HCT116 (cell line): ENCODE results near the gene SIGMAR1. TPM values are rescaled to one million over a fixed set of nuclear protein-coding genes. Genes with fewer than 3 reads are reported as not detected.

Source experiments
- ATAC-seq: fragments of 200-7000 bp; cut with Tn5 transposase; 2 replicates; pipeline ENCODE4 v1.9.1; 2020; ENCODE audit warnings: mild to moderate bottlenecking, moderate library complexity
- BruUV-seq: library from RNA; stranded (reverse); fragments of 400-500 nt; replicated peaks from 2 replicates; lab custom pipeline; 2021; lab: Mats Ljungman, UMichigan
- CTCF ChIA-PET: fragments of 300-600 bp; sonication (Branson Sonifier 250); formaldehyde crosslinking; loops from one replicate; lab custom pipeline; 2021; ENCODE audit warnings: antibody characterized with exemption; lab: Charles Lee
- POLR2A ChIA-PET: fragments of 300-600, 350-600 bp; sonication (Branson Sonifier 250); formaldehyde crosslinking; loops from one replicate; lab custom pipeline; 2021; ENCODE audit warnings: antibody characterized with exemption; lab: Charles Lee
- RAD21 ChIA-PET, 2 experiments: fragments of 300-600 bp; sonication (Branson Sonifier 250); formaldehyde crosslinking; loops; one replicate each; lab custom pipeline; 2023; ENCODE audit warnings: low total read pairs in 2 of 2; ENCODE audit not compliant: uncharacterized antibody in 2 of 2, unreplicated experiment in 2 of 2, low non-redundant PET in 1 of 2; lab: Charles Lee
- DNase-seq: peaks from one replicate; pipeline ENCODE4 v3.0.0-alpha.2; 2010; ENCODE audit warnings: low read depth, low spot score
- H2AFZ ChIP-seq: fragments of 200-600 bp; shearing (Covaris generic), sonication (generic); 2 replicates; pipeline ENCODE4 v1.6.1; 2017; ENCODE audit warnings: low read depth, mixed run types, mixed read lengths, antibody characterized with exemption, low read length; ENCODE audit not compliant: poor library complexity, severe bottlenecking
- H3K27ac ChIP-seq: 2 replicates; pipeline ENCODE4 v1.5.1; 2012; ENCODE audit warnings: low read depth, low read length
- H3K27me3 ChIP-seq: fragments of 200-600 bp; sonication (generic); 2 replicates; pipeline ENCODE4 v1.6.1; 2016; ENCODE audit warnings: mixed run types, low read length, mixed read lengths; ENCODE audit not compliant: insufficient read depth
- H3K36me3 ChIP-seq, 2 experiments: fragments of 200-500 bp in 1 of 2; fragments of 200-600 bp in 1 of 2; sonication (Bioruptor generic) in 1 of 2; sonication (generic) in 1 of 2; 2 replicates each; pipeline versions ENCODE4 v1.5.1 to v1.6.1; 2014 to 2016; ENCODE audit warnings: low read length in 2 of 2, inconsistent platforms in 1 of 2, mixed read lengths in 1 of 2, mixed run types in 1 of 2; ENCODE audit not compliant: insufficient read depth in 2 of 2, control insufficient read depth in 1 of 2
- H3K4me1 ChIP-seq, 2 experiments: fragments of 200-600 bp in 1 of 2; sonication (generic) in 1 of 2; 2 replicates each; pipeline versions ENCODE4 v1.5.1 to v1.6.1; 2012 to 2017; ENCODE audit warnings: low read length in 2 of 2, inconsistent platforms in 1 of 2, mild to moderate bottlenecking in 1 of 2, mixed read lengths in 1 of 2, mixed run types in 1 of 2, moderate library complexity in 1 of 2; ENCODE audit not compliant: insufficient read depth in 2 of 2, control insufficient read depth in 1 of 2
- H3K4me2 ChIP-seq: fragments of 200-600 bp; sonication (generic); 2 replicates; pipeline ENCODE4 v1.6.1; 2017; ENCODE audit warnings: mixed run types, low read length, mixed read lengths
- H3K4me3 ChIP-seq, 2 experiments: fragments of 200-600 bp in 1 of 2; sonication (generic) in 1 of 2; replicated peaks in 1 of 2; 2 replicates each; pipeline ENCODE4 v1.5.1; 2011 to 2016; ENCODE audit warnings: low read length in 2 of 2, control low read depth in 1 of 2, low read depth in 1 of 2, mild to moderate bottlenecking in 1 of 2, mixed read lengths in 1 of 2, mixed run types in 1 of 2
- H3K79me2 ChIP-seq: fragments of 200-600 bp; sonication (generic); 2 replicates; pipeline ENCODE4 v1.6.1; 2017; ENCODE audit warnings: mild to moderate bottlenecking, mixed run types, low read length, moderate library complexity, mixed read lengths; ENCODE audit not compliant: insufficient read depth
- H3K9ac ChIP-seq: fragments of 200-600 bp; sonication (generic); 2 replicates; pipeline ENCODE4 v1.6.1; 2016; ENCODE audit warnings: low read length, mixed read lengths
- H3K9me2 ChIP-seq: fragments of 200-600 bp; sonication (generic), shearing (Covaris generic); 2 replicates; pipeline ENCODE4 v1.6.1; 2017; ENCODE audit warnings: mixed run types, mild to moderate bottlenecking, moderate library complexity; ENCODE audit not compliant: insufficient read depth
- H3K9me3 ChIP-seq, 2 experiments: fragments of 200-500 bp in 1 of 2; fragments of 200-600 bp in 1 of 2; sonication (Bioruptor generic) in 1 of 2; sonication (generic) in 1 of 2; 2 replicates each; pipeline ENCODE4 v1.6.1; 2014 to 2017; ENCODE audit warnings: low read length in 2 of 2, mixed read lengths in 2 of 2, inconsistent platforms in 1 of 2, low read depth in 1 of 2, mild to moderate bottlenecking in 1 of 2, mixed run types in 1 of 2, moderate library complexity in 1 of 2; ENCODE audit not compliant: control insufficient read depth in 1 of 2, insufficient read depth in 1 of 2
- H4K20me1 ChIP-seq: fragments of 200-600 bp; sonication (generic), shearing (Covaris generic); 2 replicates; pipeline ENCODE4 v1.6.1; 2017; ENCODE audit warnings: mixed run types, mild to moderate bottlenecking, moderate library complexity; ENCODE audit not compliant: insufficient read depth
- CBX3 ChIP-seq: IDR thresholded peaks from 2 replicates; pipeline ENCODE4 v1.6.1; 2012; ENCODE audit warnings: low read depth
- CEBPB ChIP-seq: IDR thresholded peaks from 2 replicates; pipeline ENCODE4 v1.6.1; 2012; ENCODE audit warnings: low read depth
- EGR1 ChIP-seq: IDR thresholded peaks from 2 replicates; pipeline ENCODE4 v1.6.1; 2012; ENCODE audit warnings: low read depth
- EZH2 ChIP-seq: fragments of 200-600 bp; sonication (generic); IDR thresholded peaks from 2 replicates; pipeline ENCODE4 v1.6.1; 2017; ENCODE audit warnings: antibody characterized with exemption, mixed run types
- FOSL1 ChIP-seq: IDR thresholded peaks from 2 replicates; pipeline ENCODE4 v1.6.1; 2012; ENCODE audit warnings: low read depth
- JUND ChIP-seq: IDR thresholded peaks from 2 replicates; pipeline ENCODE4 v1.6.1; 2012
- POLR2AphosphoS5 ChIP-seq: IDR thresholded peaks from 2 replicates; pipeline ENCODE4 v1.6.1; 2011; ENCODE audit warnings: mild to moderate bottlenecking, low read depth, low read length, moderate library complexity
- RAD21 ChIP-seq: IDR thresholded peaks from 2 replicates; pipeline ENCODE4 v1.6.1; 2012; ENCODE audit warnings: low read depth, mild to moderate bottlenecking
- SIN3A ChIP-seq: IDR thresholded peaks from 2 replicates; pipeline ENCODE4 v1.6.1; 2012; ENCODE audit warnings: low read depth
- SRF ChIP-seq: IDR thresholded peaks from 2 replicates; pipeline ENCODE4 v1.6.1; 2012; ENCODE audit warnings: low read depth
- TCF7L2 ChIP-seq: IDR thresholded peaks from 2 replicates; pipeline ENCODE4 v1.7.0; 2011; ENCODE audit warnings: borderline replicate concordance, inconsistent platforms; ENCODE audit not compliant: insufficient read depth, insufficient read length; ENCODE audit errors: extremely low read depth
- intact Hi-C: fragments of 100-400 bp; cut with micrococcal nuclease; formaldehyde crosslinking; loops from 2 replicates; pipeline ENCODE4 v1.10.0; 2022
- total RNA-seq: library from RNA; stranded (reverse); gene quantifications from one replicate; pipeline ENCODE4 v1.2.1, GENCODE V29; 2021; ENCODE audit not compliant: unreplicated experiment
- TF ChIP-seq, protein P1 (sequence below): IDR thresholded peaks from 2 replicates; pipeline ENCODE4 v1.6.1; 2012
- TF ChIP-seq, protein P2 (sequence below): IDR thresholded peaks from 2 replicates; pipeline ENCODE4 v1.6.1; 2012
- TF ChIP-seq, protein P3 (sequence below): IDR thresholded peaks from 2 replicates; pipeline ENCODE4 v1.6.1; 2011; ENCODE audit warnings: mild to moderate bottlenecking, low read length, moderate library complexity; ENCODE audit not compliant: insufficient replicate concordance; ENCODE audit errors: extremely low read depth
- TF ChIP-seq, protein P4 (sequence below), 3 experiments: fragments of 200-600 bp in 1 of 3; sonication (generic) in 1 of 3; IDR thresholded peaks in 2 of 3; conservative IDR thresholded peaks in 1 of 3; 2 replicates each; pipeline ENCODE4 v1.5.1; 2012 to 2017; ENCODE audit warnings: low read depth in 2 of 3, low read length in 2 of 3, antibody characterized with exemption in 1 of 3, borderline replicate concordance in 1 of 3, control low read depth in 1 of 3, mild to moderate bottlenecking in 1 of 3, mixed read lengths in 1 of 3, mixed run types in 1 of 3, moderate library complexity in 1 of 3; ENCODE audit not compliant: insufficient read depth in 1 of 3
- TF ChIP-seq, protein P5 (sequence below): IDR thresholded peaks from 2 replicates; pipeline ENCODE4 v1.6.1; 2012; ENCODE audit warnings: low read depth

SIGMAR1 gene
- total RNA-seq, 1 experiment from 2014 or later: 109 TPM

DNA sequence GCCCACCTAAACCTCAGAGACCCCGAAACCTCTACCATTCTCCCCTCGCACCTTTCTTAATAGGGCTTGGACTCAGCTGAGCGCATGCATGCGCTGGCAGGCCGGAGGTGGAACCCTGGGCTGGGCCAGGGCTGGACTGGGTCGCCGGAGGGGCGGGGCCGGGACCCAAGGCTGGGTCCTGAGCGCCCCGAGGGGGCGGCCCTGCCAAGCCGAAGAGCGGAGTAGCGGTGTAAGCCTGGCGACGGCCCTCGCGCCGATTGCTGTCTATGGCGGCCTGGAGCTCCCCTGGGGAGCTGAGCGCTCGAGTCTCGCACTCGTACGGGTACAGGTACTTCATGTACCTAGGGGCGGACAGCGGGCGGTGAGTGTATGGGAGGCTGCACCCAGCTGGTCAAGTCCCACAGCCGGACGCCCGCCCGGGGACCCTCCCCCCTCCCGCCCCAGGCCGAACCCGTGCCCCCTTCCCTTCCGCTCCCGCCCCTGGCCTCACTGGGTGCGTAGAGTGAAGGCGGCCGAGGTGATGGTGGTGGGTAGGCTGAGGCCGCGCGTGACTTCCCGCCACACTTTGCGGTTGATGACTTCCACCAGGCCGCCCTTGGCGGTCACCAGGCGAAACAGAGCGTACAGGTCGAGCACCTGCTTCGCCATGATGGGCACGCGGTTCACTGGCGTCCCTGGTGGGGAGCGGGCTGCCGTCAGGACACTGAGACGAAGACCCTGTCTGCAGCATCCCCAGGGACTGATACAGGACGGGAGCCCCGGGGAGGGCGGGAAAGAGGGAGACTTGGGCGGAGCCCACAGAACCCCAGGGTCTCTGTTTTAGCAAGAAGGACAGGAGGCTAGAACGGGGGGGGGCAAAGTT, 14.0 kb downstream of the SIGMAR1 start:
- Histone ChIP-seq H3K4me2 (no peak overlapping the region), H3K79me2 (peaks cover 5% of the 10 kb centered on the region; the same call in 1 of the 2 replicates), H3K4me3 (no peak overlapping the region), H2AFZ (no peak overlapping the region), H3K27ac (no peak overlapping the region), H3K9me2 (no peaks in the 10 kb centered on the region), H3K27me3 (peaks cover 8% of the 10 kb centered on the region; the same call in 1 of the 2 replicates), H3K36me3 (no peaks in the 10 kb centered on the region), H3K4me1 (peaks cover 11 to 20% of the 10 kb centered on the region in 2 experiments), H3K9me3 (no peaks in the 10 kb centered on the region), H3K9ac (no peak overlapping the region), H4K20me1 (no peaks in the 10 kb centered on the region)
- ChIA-PET RAD21 (no interaction called here), CTCF (interaction anchor here (1.0 kb wide), 1 partner anchor 10 kb away, joined by 3 read pairs; no protein-coding TSS in a partner anchor), POLR2A (no interaction called here)
- TF ChIP-seq, protein P1, sequence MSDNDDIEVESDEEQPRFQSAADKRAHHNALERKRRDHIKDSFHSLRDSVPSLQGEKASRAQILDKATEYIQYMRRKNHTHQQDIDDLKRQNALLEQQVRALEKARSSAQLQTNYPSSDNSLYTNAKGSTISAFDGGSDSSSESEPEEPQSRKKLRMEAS: no peak
- TF ChIP-seq SRF (no peak), JUND (no peak), TCF7L2 (no peak), SIN3A (no peak), CEBPB (no peak), EGR1 (no peak), EZH2 (no peak), FOSL1 (no peak), POLR2AphosphoS5 (no peak), CBX3 (no peak), RAD21 (no peak)
- TF ChIP-seq, protein P2, sequence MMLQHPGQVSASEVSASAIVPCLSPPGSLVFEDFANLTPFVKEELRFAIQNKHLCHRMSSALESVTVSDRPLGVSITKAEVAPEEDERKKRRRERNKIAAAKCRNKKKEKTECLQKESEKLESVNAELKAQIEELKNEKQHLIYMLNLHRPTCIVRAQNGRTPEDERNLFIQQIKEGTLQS: no peak
- TF ChIP-seq, protein P3, sequence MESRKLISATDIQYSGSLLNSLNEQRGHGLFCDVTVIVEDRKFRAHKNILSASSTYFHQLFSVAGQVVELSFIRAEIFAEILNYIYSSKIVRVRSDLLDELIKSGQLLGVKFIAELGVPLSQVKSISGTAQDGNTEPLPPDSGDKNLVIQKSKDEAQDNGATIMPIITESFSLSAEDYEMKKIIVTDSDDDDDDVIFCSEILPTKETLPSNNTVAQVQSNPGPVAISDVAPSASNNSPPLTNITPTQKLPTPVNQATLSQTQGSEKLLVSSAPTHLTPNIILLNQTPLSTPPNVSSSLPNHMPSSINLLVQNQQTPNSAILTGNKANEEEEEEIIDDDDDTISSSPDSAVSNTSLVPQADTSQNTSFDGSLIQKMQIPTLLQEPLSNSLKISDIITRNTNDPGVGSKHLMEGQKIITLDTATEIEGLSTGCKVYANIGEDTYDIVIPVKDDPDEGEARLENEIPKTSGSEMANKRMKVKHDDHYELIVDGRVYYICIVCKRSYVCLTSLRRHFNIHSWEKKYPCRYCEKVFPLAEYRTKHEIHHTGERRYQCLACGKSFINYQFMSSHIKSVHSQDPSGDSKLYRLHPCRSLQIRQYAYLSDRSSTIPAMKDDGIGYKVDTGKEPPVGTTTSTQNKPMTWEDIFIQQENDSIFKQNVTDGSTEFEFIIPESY: no peak
- TF ChIP-seq, protein P4, sequence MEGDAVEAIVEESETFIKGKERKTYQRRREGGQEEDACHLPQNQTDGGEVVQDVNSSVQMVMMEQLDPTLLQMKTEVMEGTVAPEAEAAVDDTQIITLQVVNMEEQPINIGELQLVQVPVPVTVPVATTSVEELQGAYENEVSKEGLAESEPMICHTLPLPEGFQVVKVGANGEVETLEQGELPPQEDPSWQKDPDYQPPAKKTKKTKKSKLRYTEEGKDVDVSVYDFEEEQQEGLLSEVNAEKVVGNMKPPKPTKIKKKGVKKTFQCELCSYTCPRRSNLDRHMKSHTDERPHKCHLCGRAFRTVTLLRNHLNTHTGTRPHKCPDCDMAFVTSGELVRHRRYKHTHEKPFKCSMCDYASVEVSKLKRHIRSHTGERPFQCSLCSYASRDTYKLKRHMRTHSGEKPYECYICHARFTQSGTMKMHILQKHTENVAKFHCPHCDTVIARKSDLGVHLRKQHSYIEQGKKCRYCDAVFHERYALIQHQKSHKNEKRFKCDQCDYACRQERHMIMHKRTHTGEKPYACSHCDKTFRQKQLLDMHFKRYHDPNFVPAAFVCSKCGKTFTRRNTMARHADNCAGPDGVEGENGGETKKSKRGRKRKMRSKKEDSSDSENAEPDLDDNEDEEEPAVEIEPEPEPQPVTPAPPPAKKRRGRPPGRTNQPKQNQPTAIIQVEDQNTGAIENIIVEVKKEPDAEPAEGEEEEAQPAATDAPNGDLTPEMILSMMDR (IDR thresholded peaks at IDR 0.05 in 2 of 3, conservative IDR thresholded peaks at IDR 0.05 in 1 of 3; ENCODE audit: borderline replicate concordance in 1 of 3, insufficient read depth in 1 of 3, low read depth in 2 of 3, low read length in 2 of 3): no peak
- TF ChIP-seq, protein P5, sequence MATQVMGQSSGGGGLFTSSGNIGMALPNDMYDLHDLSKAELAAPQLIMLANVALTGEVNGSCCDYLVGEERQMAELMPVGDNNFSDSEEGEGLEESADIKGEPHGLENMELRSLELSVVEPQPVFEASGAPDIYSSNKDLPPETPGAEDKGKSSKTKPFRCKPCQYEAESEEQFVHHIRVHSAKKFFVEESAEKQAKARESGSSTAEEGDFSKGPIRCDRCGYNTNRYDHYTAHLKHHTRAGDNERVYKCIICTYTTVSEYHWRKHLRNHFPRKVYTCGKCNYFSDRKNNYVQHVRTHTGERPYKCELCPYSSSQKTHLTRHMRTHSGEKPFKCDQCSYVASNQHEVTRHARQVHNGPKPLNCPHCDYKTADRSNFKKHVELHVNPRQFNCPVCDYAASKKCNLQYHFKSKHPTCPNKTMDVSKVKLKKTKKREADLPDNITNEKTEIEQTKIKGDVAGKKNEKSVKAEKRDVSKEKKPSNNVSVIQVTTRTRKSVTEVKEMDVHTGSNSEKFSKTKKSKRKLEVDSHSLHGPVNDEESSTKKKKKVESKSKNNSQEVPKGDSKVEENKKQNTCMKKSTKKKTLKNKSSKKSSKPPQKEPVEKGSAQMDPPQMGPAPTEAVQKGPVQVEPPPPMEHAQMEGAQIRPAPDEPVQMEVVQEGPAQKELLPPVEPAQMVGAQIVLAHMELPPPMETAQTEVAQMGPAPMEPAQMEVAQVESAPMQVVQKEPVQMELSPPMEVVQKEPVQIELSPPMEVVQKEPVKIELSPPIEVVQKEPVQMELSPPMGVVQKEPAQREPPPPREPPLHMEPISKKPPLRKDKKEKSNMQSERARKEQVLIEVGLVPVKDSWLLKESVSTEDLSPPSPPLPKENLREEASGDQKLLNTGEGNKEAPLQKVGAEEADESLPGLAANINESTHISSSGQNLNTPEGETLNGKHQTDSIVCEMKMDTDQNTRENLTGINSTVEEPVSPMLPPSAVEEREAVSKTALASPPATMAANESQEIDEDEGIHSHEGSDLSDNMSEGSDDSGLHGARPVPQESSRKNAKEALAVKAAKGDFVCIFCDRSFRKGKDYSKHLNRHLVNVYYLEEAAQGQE: no peak
- no peak for DNase-seq
- intact Hi-C loops: no loop called here
- BruUV-seq: no TSS peak
- ATAC-seq: no peak
